H54 (cell line): ENCODE measurements around the gene INTS14.
"Not testable (repeated sequence)": the region's sequence is repeated elsewhere in the genome, so short reads cannot be mapped to it uniquely, and the experiment has no call there.

Experiments used
- DNase-seq: peaks from one replicate; pipeline ENCODE4 v3.0.0; 2011; ENCODE audit warnings: low spot score, mixed read lengths; ENCODE audit not compliant: insufficient read length
- FAIRE-seq: peaks from 3 replicates; lab custom pipeline; 2011; peaks lifted over from hg19 to GRCh38; lab: Jason Lieb, UNC
- POLR2A ChIP-seq: IDR thresholded peaks from 2 replicates; pipeline ENCODE4 v1.6.1; 2011; ENCODE audit warnings: low read depth, mild to moderate bottlenecking, low read length

INTS14 gene

DNA sequence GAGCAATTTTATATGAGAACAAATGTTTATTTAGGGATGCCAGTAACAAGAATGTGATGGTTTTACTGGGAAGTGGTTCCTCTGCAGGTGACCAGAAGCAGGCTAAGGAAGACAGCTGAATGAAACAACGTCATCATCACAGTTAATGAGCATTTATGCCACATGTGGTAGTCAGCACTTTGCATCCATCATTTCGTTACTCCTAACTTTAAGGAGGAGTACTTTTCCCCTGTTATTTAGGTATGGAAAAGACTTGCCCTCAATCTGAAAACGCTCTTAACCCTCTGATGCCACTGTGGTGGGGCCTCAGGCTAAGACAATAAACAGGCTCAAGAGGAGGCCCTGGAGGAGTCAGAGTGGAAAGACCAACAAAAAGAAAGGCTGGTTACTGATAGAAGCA, 31.2 kb downstream of the INTS14 start:
- DNase-seq (no peak), FAIRE-seq (no peak)
- no peak for TF ChIP-seq POLR2A

DNA sequence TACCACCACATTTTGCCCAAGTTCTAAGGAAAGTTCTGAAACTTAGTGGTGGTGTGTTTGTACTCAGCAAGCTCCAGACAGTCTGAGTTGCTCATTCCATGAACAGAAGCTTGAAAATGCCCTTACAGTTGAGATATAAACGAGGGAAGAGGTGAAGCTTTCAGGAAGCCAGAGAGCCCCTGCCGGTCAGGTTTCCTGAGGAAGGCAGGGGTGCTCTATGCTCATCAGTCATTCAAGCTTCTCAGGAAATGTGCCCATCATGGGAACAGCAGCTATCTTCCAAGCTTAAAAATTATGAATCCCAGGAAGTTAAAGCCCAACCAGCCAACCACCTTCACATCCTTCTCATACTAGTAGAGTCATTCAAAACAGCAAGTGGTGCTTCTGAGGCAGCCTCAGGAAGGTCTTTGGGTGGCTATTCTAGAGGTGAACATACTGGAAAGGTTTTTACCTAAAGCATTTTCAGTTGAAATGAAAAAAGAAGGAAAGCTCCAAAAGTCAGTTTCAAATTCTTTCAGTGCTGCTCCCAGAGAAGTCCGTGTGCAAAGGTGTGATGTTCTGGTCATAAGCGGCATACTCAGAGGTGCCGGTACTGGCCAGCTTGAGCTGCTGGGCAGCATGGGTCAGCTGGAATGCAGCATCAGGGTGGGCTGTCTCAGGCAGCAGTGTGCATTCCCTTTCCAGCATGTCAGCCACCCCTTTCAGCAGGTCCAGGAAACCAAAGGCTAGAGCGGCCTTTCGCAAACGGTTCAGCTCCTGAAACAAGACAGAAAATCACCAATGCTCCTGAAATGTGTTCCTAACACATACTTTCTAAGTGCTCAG, 31.8 kb downstream of the INTS14 start:
- FAIRE-seq: no peak
- no peak for DNase-seq
- TF ChIP-seq POLR2A: no peak

GRCh38 chr15:65577129-65577996, 33.6 kb downstream of the INTS14 start:
- TF ChIP-seq POLR2A: no peak
- no peak for FAIRE-seq
- DNase-seq: no peak

DNA sequence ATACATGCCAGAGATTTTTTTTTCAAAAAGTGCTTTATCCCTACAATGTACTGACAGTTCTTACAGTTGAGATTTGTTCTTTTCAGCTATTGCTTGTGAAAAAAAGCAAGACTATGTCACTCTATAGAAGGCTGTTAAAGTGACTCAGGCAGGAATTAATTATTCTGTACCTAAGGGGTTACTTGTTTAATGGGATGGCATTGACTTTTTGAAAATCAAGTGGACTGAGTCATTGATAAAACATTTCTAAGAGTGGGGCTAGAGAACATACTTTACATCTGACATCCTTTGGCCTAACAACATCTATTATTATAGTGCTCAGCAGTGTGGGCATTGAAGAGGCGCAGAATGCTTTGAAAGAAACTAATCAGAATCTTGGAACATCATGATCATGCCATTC, 34.3 kb downstream of the INTS14 start:
- DNase-seq (peak; percentile 12), FAIRE-seq (no peak)
- no peak for TF ChIP-seq POLR2A

GRCh38 chr15:65571971-65572370, 39.0 kb downstream of the INTS14 start:
- no peak for FAIRE-seq
- no peak for TF ChIP-seq POLR2A
- DNase-seq: no peak

DNA sequence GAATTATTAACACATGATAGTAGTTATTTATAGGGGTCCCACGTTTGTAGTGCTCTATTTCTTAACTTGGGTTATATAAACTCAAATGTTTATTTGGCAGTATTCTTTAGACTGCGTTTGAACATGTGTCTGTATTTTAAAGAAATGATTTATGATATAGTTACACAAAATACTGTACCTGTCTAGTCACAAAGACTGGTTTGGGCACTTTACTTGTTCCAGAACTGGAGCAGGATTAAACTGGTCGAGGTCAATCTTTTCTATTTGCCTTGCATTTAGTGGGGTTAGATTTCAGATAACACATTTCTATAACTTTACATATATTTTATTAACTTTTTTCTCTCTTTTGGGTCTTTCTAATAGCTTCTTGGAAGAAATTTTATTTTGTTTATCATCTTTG, 41.2 kb downstream of the INTS14 start:
- DNase-seq (no peak), FAIRE-seq (no peak)
- TF ChIP-seq POLR2A: no peak

DNA sequence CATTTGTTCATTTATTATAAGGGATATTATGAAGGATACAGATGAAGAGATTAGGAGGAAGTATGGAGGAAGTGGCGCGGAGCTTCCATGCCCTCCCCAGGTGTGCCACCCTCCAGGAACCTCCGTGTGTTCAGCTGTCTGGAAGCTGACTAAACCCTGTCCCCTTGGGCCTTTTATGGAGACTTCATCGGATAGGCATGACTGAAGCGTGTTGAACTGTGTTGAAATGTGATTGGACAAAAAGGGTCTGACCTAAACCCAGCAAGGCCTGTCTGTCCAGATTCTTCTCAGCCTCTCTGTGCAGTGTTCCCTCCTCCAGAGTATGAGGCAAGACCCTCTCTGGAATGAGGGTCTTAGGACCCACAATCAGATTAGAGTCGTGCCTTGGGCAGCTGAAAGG, 49.0 kb downstream of the INTS14 start:
- FAIRE-seq (no peak), DNase-seq (no peak)
- no peak for TF ChIP-seq POLR2A

- no peak for TF ChIP-seq POLR2A
- FAIRE-seq: no peak
- DNase-seq: no peak
Observed at GRCh38 chr15:65559941-65560340, 51.0 kb downstream of the INTS14 start.

GRCh38 chr15:65558997-65559760, 51.8 kb downstream of the INTS14 start:
- no peak for DNase-seq
- FAIRE-seq: no peak
- no peak for TF ChIP-seq POLR2A

GRCh38 chr15:65558336-65558735, 52.6 kb downstream of the INTS14 start:
- no peak for DNase-seq
- no peak for FAIRE-seq
- no peak for TF ChIP-seq POLR2A

DNA sequence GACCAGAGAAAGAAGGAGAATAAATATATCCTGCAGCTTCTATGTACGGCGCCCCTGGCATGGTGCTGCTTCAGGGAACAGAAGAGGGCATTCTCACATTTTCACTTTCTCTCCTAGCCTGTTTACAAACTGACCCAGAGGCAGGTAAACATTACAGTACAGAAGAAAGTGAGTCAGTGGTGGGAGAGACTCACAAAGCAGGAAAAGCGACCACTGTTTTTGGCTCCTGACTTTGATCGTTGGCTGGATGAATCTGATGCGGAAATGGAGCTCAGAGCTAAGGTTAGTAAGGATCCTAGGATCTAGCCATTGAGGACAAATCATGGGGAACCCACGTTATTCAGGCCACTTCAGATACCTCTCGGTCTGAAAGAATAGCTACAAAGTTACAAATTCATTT, 54.3 kb downstream of the INTS14 start:
- DNase-seq: no peak
- no peak for FAIRE-seq
- no peak for TF ChIP-seq POLR2A

- FAIRE-seq: no peak
- no peak for TF ChIP-seq POLR2A
- DNase-seq: no peak
Observed at GRCh38 chr15:65553691-65554090, 57.2 kb downstream of the INTS14 start.

DNA sequence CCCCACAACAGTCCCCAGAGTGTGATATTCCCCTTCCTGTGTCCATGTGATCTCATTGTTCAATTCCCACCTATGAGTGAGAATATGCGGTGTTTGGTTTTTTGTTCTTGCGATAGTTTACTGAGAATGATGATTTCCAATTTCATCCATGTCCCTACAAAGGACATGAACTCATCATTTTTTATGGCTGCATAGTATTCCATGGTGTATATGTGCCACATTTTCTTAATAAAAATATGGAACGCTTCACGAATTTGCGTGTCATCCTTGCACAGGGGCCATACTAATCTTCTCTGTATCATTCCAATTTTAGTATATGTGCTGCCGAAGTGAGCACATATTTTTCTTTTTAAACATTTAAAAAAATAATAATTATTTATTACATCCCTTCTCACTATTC, 58.1 kb downstream of the INTS14 start:
- not testable (repeated sequence) for FAIRE-seq

GRCh38 chr15:65551183-65551582, 59.7 kb downstream of the INTS14 start:
- no peak for TF ChIP-seq POLR2A
- FAIRE-seq (no peak), DNase-seq (no peak)

More for the DNA sequence above, 58.1 kb downstream of the INTS14 start:
- not testable (repeated sequence) for DNase-seq
